Nephron progenitor cell (in vitro differentiated cells): Measurements from ENCODE around the gene SP140.
"Not testable (repeated sequence)": the region's sequence is repeated elsewhere in the genome, so short reads cannot be mapped to it uniquely, and the experiment has no call there.

Experiments
- DNase-seq: peaks from one replicate; pipeline ENCODE4 v3.0.0; 2021
- H3K27ac Mint-ChIP-seq: 2 replicates; pipeline ENCODE4 v1.8.0; 2021; ENCODE audit warnings: mild to moderate bottlenecking, moderate library complexity, mixed read lengths
- H3K27me3 Mint-ChIP-seq: 2 replicates; pipeline ENCODE4 v1.8.0; 2021; ENCODE audit warnings: mild to moderate bottlenecking, low read depth, mixed read lengths; ENCODE audit not compliant: poor library complexity
- H3K36me3 Mint-ChIP-seq: 2 replicates; pipeline ENCODE4 v1.8.0; 2021; ENCODE audit warnings: low read depth, mixed read lengths
- H3K4me1 Mint-ChIP-seq: 2 replicates; pipeline ENCODE4 v1.8.0; 2021; ENCODE audit warnings: mixed read lengths
- H3K4me3 Mint-ChIP-seq: 2 replicates; pipeline ENCODE4 v1.8.0; 2021; ENCODE audit warnings: mild to moderate bottlenecking, moderate library complexity, mixed read lengths
- H3K9me3 Mint-ChIP-seq: 2 replicates; pipeline ENCODE4 v1.8.0; 2021; ENCODE audit warnings: mild to moderate bottlenecking, moderate library complexity, mixed read lengths
- CTCF ChIP-seq: fragments of 200-600 bp; sonication (generic); IDR thresholded peaks from 2 replicates; pipeline ENCODE4 v1.5.0; 2021; ENCODE audit warnings: antibody characterized with exemption

The SP140 gene

GRCh38 chr2:230262246-230262645, 36.7 kb downstream of the SP140 start:
- no peak for DNase-seq
- H3K4me1 Mint-ChIP-seq: no peaks in the 10 kb centered on the region
- no peak for TF ChIP-seq CTCF
- H3K27ac Mint-ChIP-seq: no peak overlapping the region
- no peak overlapping the region for H3K4me3 Mint-ChIP-seq
- no peaks in the 10 kb centered on the region for H3K36me3 Mint-ChIP-seq
- H3K27me3 Mint-ChIP-seq: peaks cover 6% of the 10 kb centered on the region
- peaks cover 24% of the 10 kb centered on the region for H3K9me3 Mint-ChIP-seq

GRCh38 chr2:230264945-230265344, 39.4 kb downstream of the SP140 start:
- not testable (repeated sequence) for DNase-seq, H3K4me1 Mint-ChIP-seq, H3K4me3 Mint-ChIP-seq, H3K36me3 Mint-ChIP-seq, H3K27me3 Mint-ChIP-seq, H3K27ac Mint-ChIP-seq
- H3K9me3 Mint-ChIP-seq: peaks cover 21% of the 10 kb centered on the region

- Mint-ChIP-seq H3K27me3 (peaks cover 1% of the 10 kb centered on the region), H3K4me3 (no peak overlapping the region), H3K4me1 (no peaks in the 10 kb centered on the region), H3K9me3 (peaks cover 5% of the 10 kb centered on the region), H3K36me3 (no peaks in the 10 kb centered on the region), H3K27ac (no peak overlapping the region)
- DNase-seq: no peak
- no peak for TF ChIP-seq CTCF
Observed at GRCh38 chr2:230266638-230267037, 41.1 kb downstream of the SP140 start.

- no peak overlapping the region for H3K27ac Mint-ChIP-seq
- no peak overlapping the region for H3K4me3 Mint-ChIP-seq
- no peak for TF ChIP-seq CTCF
Observed at GRCh38 chr2:230267059-230267458, 41.5 kb downstream of the SP140 start.

GRCh38 chr2:230267556-230267955, 42.0 kb downstream of the SP140 start:
- no peak for TF ChIP-seq CTCF
- Mint-ChIP-seq H3K4me1 (no peaks in the 10 kb centered on the region), H3K27ac (no peak overlapping the region), H3K4me3 (no peak overlapping the region), H3K9me3 (peaks cover 4% of the 10 kb centered on the region), H3K36me3 (no peaks in the 10 kb centered on the region), H3K27me3 (no peaks in the 10 kb centered on the region)
- no peak for DNase-seq

More at GRCh38 chr2:230267059-230267458, 41.5 kb downstream of the SP140 start:
- no peaks in the 10 kb centered on the region for H3K36me3 Mint-ChIP-seq
- H3K27me3 Mint-ChIP-seq: no peaks in the 10 kb centered on the region
- DNase-seq: no peak
- no peaks in the 10 kb centered on the region for H3K4me1 Mint-ChIP-seq
- H3K9me3 Mint-ChIP-seq: peaks cover 5% of the 10 kb centered on the region

GRCh38 chr2:230268606-230269243, 43.2 kb downstream of the SP140 start:
- no peaks in the 10 kb centered on the region for H3K4me1 Mint-ChIP-seq
- H3K27me3 Mint-ChIP-seq: no peaks in the 10 kb centered on the region
- no peak overlapping the region for H3K27ac Mint-ChIP-seq
- H3K4me3 Mint-ChIP-seq: no peak overlapping the region
- no peaks in the 10 kb centered on the region for H3K36me3 Mint-ChIP-seq
- H3K9me3 Mint-ChIP-seq: peaks cover 4% of the 10 kb centered on the region
- TF ChIP-seq CTCF: no peak
- DNase-seq: no peak
